Endothelial cell (in vitro differentiated cells): ENCODE data around the gene SLC29A3. TPM values are rescaled to one million over a fixed set of nuclear protein-coding genes. Genes with fewer than 3 reads are reported as not detected.

ENCODE experiments used
- DNase-seq: peaks from one replicate; pipeline ENCODE4 v3.0.0; 2021; ENCODE audit warnings: low spot score
- H3K27ac Mint-ChIP-seq: one replicate; pipeline ENCODE4 v1.8.0; 2021; ENCODE audit warnings: mixed read lengths, inconsistent platforms; ENCODE audit not compliant: unreplicated experiment
- H3K27me3 Mint-ChIP-seq: one replicate; pipeline ENCODE4 v1.8.0; 2021; ENCODE audit warnings: mild to moderate bottlenecking, moderate library complexity, mixed read lengths, inconsistent platforms; ENCODE audit not compliant: unreplicated experiment
- H3K36me3 Mint-ChIP-seq: one replicate; pipeline ENCODE4 v1.8.0; 2021; ENCODE audit warnings: mild to moderate bottlenecking, low read depth, mixed read lengths, inconsistent platforms; ENCODE audit not compliant: unreplicated experiment
- H3K4me1 Mint-ChIP-seq: one replicate; pipeline ENCODE4 v1.8.0; 2021; ENCODE audit warnings: mild to moderate bottlenecking, mixed read lengths, inconsistent platforms; ENCODE audit not compliant: unreplicated experiment
- H3K4me3 Mint-ChIP-seq: one replicate; pipeline ENCODE4 v1.8.0; 2021; ENCODE audit warnings: mild to moderate bottlenecking, mixed read lengths, inconsistent platforms; ENCODE audit not compliant: unreplicated experiment
- H3K9me3 Mint-ChIP-seq: one replicate; pipeline ENCODE4 v1.8.0; 2021; ENCODE audit warnings: mixed read lengths, inconsistent platforms; ENCODE audit not compliant: unreplicated experiment
- total RNA-seq: library from RNA; stranded (reverse); fragmentation: NEBNext Ultra II Directional; extraction: Animal tissue kit (Norgen Biotek cat#: 25700); gene quantifications from one replicate; pipeline ENCODE4 v1.2.1, GENCODE V29; 2021; ENCODE audit not compliant: unreplicated experiment
- TF ChIP-seq, protein P1 (sequence below): fragments of 200-600 bp; sonication (generic); IDR thresholded peaks from one replicate; pipeline ENCODE4 v1.5.0; 2021; ENCODE audit warnings: antibody characterized with exemption; ENCODE audit not compliant: unreplicated experiment

SLC29A3 gene
- total RNA-seq, 1 donor from 2014 or later = 11.7 TPM

DNA sequence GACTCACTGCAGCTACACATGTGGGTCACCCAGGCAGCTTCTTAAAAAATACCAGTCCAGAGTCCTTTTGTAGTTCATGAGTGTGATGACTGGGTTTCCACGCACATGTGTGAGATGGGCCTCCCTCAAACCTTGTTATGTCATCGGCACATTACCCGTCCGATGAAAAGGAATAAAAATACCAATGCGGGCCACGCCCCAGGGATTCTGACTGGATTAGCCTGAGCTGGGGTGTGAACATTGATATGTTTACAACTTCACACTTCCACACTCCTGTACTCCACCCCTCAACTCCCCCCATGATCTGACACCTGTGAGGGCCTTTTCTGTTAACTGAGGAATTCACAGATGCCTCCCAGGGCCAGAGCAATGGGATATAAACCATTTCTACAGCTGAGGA, 6.2 kb downstream of the SLC29A3 start:
- TF ChIP-seq, protein P1, sequence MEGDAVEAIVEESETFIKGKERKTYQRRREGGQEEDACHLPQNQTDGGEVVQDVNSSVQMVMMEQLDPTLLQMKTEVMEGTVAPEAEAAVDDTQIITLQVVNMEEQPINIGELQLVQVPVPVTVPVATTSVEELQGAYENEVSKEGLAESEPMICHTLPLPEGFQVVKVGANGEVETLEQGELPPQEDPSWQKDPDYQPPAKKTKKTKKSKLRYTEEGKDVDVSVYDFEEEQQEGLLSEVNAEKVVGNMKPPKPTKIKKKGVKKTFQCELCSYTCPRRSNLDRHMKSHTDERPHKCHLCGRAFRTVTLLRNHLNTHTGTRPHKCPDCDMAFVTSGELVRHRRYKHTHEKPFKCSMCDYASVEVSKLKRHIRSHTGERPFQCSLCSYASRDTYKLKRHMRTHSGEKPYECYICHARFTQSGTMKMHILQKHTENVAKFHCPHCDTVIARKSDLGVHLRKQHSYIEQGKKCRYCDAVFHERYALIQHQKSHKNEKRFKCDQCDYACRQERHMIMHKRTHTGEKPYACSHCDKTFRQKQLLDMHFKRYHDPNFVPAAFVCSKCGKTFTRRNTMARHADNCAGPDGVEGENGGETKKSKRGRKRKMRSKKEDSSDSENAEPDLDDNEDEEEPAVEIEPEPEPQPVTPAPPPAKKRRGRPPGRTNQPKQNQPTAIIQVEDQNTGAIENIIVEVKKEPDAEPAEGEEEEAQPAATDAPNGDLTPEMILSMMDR = no peak
- Mint-ChIP-seq H3K4me3 (no peak overlapping the region), H3K27ac (no peak overlapping the region), H3K4me1 (peaks cover 18% of the 10 kb centered on the region), H3K36me3 (peaks cover 15% of the 10 kb centered on the region), H3K9me3 (no peaks in the 10 kb centered on the region), H3K27me3 (peaks cover 5% of the 10 kb centered on the region)
- DNase-seq = no peak

DNA sequence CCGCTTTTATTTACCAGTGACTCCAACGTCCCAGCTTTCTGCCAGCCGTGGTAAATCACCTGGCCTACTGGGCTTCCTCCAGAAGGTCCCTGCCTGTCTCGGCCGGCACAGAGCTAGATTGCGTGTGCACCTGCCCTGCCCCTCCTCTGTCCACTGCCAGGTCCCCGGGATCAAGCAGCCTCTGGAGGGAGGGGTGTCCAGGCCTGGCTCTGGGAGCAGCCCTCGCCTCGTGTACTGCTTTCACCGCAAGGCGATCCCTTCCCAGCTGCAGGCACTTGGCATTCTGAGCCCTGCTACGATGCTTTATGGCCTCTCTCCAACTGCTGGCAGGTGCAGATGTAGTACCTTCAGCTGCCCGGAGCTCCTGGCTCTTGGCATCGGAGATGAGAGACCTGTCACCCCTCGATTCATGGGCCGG, 7.4 kb downstream of the SLC29A3 start:
- TF ChIP-seq, protein P1 = no peak
- peaks cover 15% of the 10 kb centered on the region for H3K36me3 Mint-ChIP-seq

DNA sequence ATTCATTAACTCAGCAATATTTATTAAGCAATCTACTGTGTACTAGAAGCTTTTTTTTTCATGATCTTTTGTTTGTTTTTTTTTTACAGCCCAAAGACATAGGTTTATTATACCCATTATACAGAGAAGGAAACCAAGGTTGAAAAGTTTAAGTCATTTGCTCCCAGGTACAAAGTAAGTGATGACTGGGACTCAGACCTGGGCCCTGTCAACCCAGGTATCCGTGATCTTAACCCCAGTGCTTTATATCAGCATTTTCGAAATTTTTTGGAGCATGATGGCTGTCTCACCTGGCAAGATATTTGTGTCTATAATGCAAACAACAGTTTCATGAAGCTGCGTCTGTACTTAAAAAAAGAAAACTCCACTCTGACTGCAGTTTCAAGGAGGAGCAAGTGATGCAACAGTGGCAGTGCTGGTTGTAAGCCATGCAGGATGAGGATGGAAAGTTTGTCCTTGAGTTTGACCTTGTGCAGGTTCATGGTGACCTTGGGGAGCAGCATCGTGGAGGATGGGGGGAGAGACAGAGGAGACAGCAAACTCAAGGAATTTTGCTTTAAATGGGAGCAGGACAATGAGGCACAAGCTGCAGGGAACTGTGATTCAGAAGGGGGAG, 11.8 kb downstream of the SLC29A3 start:
- no peak overlapping the region for H3K4me3 Mint-ChIP-seq
- H3K27me3 Mint-ChIP-seq = no peaks in the 10 kb centered on the region
- H3K36me3 Mint-ChIP-seq = peaks cover 13% of the 10 kb centered on the region
- DNase-seq = no peak
- H3K9me3 Mint-ChIP-seq = no peaks in the 10 kb centered on the region
- TF ChIP-seq, protein P1 = no peak
- H3K4me1 Mint-ChIP-seq = peaks cover 22% of the 10 kb centered on the region
- H3K27ac Mint-ChIP-seq = no peak overlapping the region

More for the DNA sequence above, 7.4 kb downstream of the SLC29A3 start:
- Mint-ChIP-seq H3K27me3 (peaks cover 5% of the 10 kb centered on the region), H3K4me1 (peaks cover 18% of the 10 kb centered on the region), H3K4me3 (no peak overlapping the region), H3K9me3 (no peaks in the 10 kb centered on the region), H3K27ac (no peak overlapping the region)
- DNase-seq = no peak

DNA sequence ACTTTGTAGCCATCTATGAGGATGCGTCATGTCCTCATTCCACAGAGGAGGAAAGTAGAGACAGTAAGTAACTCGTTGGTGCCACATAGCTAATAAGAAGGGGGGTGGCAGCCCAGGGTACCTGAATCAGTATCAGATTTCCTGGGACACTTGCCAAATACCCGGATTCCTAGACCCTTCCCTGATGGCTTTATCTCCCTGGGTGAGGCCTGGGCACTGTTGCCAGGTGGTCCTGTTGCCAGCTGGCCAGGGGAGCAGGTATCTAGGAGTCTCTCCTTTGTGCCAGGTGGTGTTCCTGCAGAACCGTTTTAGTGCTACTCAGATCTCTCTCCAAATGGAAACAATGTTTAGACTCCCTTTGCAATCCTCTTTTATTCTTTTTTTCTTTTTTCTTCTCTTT, 12.7 kb downstream of the SLC29A3 start:
- peaks cover 1% of the 10 kb centered on the region for H3K27me3 Mint-ChIP-seq
- no peak overlapping the region for H3K4me3 Mint-ChIP-seq
- peaks cover 29% of the 10 kb centered on the region for H3K4me1 Mint-ChIP-seq
- no peak overlapping the region for H3K27ac Mint-ChIP-seq
- H3K9me3 Mint-ChIP-seq = no peaks in the 10 kb centered on the region
- H3K36me3 Mint-ChIP-seq = peaks cover 13% of the 10 kb centered on the region
- TF ChIP-seq, protein P1 = no peak
- no peak for DNase-seq

DNA sequence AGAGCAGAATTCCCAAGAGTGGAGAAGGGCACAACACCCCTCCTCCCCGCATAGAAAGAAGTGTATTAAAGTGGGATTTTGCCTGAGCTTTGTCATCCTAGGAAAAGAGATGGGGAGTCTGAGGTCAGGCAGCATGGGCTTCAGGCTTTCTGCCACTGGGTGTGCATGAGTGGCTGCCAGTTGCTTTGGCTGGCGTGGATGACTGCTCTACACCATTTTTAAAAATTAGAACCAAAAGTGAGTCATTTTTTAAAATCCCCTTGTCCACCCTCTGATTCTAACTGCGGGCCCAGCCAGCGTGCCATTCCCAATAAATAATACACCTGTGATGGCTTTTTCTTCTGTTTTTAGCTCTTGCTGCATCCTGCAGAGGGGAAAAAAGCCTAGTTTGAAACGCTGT, 13.4 kb downstream of the SLC29A3 start:
- Mint-ChIP-seq H3K27ac (no peak overlapping the region), H3K36me3 (peaks cover 9% of the 10 kb centered on the region), H3K4me1 (peaks cover 29% of the 10 kb centered on the region), H3K27me3 (peaks cover 1% of the 10 kb centered on the region), H3K9me3 (no peaks in the 10 kb centered on the region), H3K4me3 (no peak overlapping the region)
- no peak for DNase-seq
- TF ChIP-seq, protein P1 = no peak
